GM18508 (cell line): ENCODE measurements around the gene SH3BP4.
"Not testable (repeated sequence)": the region's sequence is repeated elsewhere in the genome, so short reads cannot be mapped to it uniquely, and the experiment has no call there.

Experiments used
- ATAC-seq: cut with Tn5 transposase; IDR thresholded peaks from one replicate; pipeline ENCODE4 v1.9.1; 2021; ENCODE audit warnings: moderate number of reproducible peaks; ENCODE audit not compliant: insufficient read depth, unreplicated experiment

Gene SH3BP4

GRCh38 chr2:235006986-235007385, 55.2 kb downstream of the SH3BP4 start:
- no peak for ATAC-seq

GRCh38 chr2:235007664-235008457, 56.0 kb downstream of the SH3BP4 start:
- ATAC-seq, result no peak

GRCh38 chr2:235008584-235009044, 56.8 kb downstream of the SH3BP4 start:
- no peak for ATAC-seq

- ATAC-seq, result no peak
Observed at GRCh38 chr2:235009081-235009480, 57.3 kb downstream of the SH3BP4 start.

GRCh38 chr2:235010117-235010714, 58.4 kb downstream of the SH3BP4 start:
- no peak for ATAC-seq

- no peak for ATAC-seq
Observed at GRCh38 chr2:235011607-235011928, 59.8 kb downstream of the SH3BP4 start.

- no peak for ATAC-seq
Observed at GRCh38 chr2:235011929-235012631, 60.3 kb downstream of the SH3BP4 start.

- ATAC-seq, result no peak
Observed at GRCh38 chr2:235017441-235017840, 65.6 kb downstream of the SH3BP4 start.

GRCh38 chr2:235018838-235019237, 67.0 kb downstream of the SH3BP4 start:
- ATAC-seq, result no peak

GRCh38 chr2:235020141-235020540, 68.3 kb downstream of the SH3BP4 start:
- ATAC-seq, result not testable (repeated sequence)

- no peak for ATAC-seq
Observed at GRCh38 chr2:235021752-235022151, 69.9 kb downstream of the SH3BP4 start.

GRCh38 chr2:235024191-235024860, 72.5 kb downstream of the SH3BP4 start:
- ATAC-seq, result no peak

GRCh38 chr2:235024931-235025773, 73.3 kb downstream of the SH3BP4 start:
- ATAC-seq, result no peak

GRCh38 chr2:235025800-235026536, 74.2 kb downstream of the SH3BP4 start:
- ATAC-seq, result no peak

- no peak for ATAC-seq
Observed at GRCh38 chr2:235026649-235027557, 75.1 kb downstream of the SH3BP4 start.

GRCh38 chr2:235027558-235028214, 75.9 kb downstream of the SH3BP4 start:
- no peak for ATAC-seq

- no peak for ATAC-seq
Observed at GRCh38 chr2:235028646-235029045, 76.8 kb downstream of the SH3BP4 start.

GRCh38 chr2:235029054-235029453, 77.2 kb downstream of the SH3BP4 start:
- ATAC-seq, result no peak
